Stimulated activated CD4-positive, alpha-beta T cell treated with anti-CD3 and anti-CD28 coated beads, Interleukin-4, amount 100 ng/mL, for 4 hours (primary cell): ENCODE results near the gene FAM153A.
"Not testable (repeated sequence)": the region's sequence is repeated elsewhere in the genome, so short reads cannot be mapped to it uniquely, and the experiment has no call there.

Experiments used
- DNase-seq, 2 experiments: peaks; one replicate each; pipeline ENCODE4 v3.0.0-alpha.2; 2020

Gene FAM153A

DNA sequence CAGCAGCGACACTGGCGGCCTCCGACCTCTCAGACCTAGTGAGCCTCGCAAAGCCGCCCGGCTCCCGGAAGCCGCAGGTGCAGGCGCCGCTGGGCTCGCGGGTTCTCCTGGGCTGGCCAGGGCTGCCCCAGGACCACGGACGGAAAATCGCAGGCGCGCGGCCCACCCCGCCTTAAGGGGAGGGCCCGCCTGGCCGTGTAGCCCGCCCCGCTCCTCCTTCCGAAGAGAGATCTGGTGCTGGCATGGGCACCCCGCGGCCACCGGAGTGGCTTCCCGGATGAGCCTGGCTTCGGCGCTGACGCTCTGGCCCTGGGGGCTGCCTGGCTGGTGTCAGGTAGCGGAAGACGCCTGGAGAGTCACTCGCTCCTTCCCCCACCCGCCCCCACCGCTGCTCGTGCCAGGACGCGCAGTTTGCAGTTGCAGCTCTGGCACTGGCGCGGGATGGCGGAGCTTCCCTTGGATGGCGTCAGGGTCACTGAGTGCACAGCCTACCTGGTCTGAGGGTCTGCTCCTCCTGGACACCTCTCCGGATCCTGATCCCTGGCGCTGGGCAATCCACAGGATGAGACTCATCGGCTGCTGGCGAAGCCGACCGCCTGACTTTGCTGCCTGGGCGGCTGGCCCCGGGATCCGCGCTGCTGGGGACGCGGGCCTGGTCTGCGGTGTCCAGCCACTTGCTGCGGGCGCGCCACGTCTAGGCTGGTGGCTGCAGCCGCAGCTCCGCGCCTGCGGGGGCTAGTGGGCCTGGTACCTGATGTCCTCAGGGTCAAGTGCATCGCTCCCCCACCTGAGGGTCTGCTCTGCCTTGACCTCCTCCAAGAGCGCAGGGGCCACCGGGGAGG lies at the start of gene FAM153A:
Gene FAM153A (minus strand): TSS at position 108 of the 842 bp plus-strand sequence.
- not testable (repeated sequence) for DNase-seq

DNA sequence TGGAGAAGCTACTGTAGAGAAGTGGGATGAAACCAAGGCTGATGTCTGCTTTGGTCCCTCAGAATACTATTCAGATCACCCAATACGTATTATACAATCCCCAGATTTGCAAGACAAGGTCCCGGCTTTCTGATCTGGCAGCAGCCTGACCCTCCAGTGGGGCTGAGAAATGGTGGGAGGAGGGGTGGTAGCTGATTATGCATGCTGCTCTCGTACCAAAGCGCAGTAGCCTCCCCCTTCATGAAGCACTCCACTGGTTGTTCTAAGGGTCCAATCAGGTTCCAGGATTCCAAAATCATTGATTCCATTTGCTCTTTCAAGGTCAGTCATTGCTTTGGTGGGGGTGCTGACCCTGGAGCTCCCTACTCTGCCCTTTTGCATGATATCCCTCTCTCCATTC lies 49.6 kb upstream of the FAM153A start:
- DNase-seq: not testable (repeated sequence)

DNA sequence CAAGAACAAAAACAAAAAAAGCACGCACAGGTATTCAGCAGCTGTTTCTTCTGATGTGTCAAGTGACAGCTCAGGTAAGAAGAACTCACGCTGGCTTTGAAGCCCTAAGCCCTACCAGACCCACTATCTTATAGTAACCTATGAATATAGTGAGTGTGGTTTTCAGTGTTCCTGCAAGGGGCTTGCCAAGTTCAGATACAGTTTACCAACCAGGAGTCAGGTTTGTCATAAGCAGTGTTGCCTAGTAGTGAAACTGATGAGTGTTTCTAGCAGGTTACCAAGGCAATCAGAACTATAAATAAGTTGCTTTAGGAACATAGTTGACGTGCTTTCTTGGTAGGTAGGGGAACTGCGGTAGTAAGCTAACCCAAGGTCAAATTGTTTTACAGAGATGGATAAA lies 43.4 kb upstream of the FAM153A start:
- DNase-seq: not testable (repeated sequence)

DNA sequence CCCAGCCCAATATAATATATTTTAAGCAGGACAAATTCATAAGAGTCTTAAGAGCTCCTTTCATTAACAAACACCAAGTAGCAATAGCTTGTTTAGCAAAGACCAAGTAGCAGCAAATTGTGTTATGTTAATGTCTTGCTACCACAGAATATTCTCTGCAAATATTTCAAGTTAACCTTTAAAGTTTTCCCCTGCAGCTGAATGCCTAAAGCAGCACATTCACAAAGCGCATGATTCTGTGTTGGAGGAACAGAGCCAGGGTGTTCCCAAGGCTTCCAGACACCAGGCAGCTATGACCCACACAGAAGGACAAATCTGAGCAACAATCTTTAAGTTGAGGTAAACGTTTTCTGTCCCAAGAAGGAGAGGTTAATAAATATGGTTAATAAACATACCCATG lies 42.1 kb upstream of the FAM153A start:
- not testable (repeated sequence) for DNase-seq

DNA sequence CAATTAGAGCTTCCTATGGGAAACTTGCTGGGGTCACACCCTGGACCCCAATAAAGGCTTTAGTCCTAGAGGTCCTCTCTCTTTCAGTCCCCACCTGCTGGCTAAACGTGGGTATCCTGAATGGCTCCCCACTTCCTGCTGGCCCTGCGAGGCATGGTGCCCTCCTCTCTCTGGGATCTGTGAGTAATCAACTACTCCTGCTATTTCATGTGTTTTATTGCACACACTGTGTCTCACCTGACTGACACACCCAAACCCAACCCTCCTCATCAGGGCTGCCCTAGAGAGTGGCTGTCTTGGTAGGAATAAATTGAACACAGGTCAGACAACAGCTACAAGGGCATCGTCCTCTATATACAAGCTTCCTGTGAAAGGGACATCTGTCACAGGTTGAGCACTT lies 39.8 kb upstream of the FAM153A start:
- not testable (repeated sequence) for DNase-seq

DNA sequence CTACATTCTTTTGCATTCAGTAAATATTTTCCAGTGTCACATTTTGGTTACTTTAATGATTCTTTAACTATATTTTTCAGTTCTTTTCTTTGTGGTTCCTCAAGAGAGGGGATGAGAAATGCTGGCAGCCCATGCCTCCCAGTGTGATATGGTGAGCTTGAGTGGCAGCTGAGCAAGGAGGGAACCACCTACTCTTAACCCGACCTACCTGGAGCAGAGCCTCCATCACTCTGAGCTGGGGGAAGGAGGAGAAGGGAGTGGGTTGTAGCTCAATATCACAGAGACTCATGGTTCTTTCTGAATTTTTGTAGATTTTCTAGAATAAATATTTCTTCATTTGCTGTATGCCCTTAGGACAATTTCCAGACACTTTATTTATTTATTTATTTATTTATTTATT lies 37.0 kb upstream of the FAM153A start:
- not testable (repeated sequence) for DNase-seq

DNA sequence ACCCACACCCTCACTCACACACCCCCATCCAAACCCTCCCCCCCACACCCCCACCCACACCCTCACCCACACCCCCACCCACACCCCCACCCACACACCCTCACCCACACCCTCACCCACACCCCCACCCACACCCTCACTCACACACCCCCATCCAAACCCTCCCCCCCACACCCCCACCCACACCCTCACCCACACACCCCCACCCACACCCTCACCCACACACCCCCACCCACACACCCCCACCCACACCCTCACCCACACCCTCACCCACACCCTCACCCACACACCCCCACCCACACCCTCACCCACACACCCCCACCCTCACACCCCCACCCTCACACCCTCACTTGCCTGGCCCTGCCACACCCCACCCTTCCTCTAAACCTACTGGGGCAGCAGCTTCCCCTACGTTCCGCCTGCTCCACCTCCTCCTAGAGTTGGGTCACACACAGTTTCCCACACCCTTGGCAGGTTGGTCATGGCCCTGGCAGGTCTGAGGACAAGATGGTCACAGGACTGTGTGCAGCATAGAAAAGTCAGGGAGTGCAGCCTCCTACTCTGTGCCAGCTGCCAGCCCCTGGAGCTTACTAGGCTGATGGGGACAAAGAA lies 30.2 kb upstream of the FAM153A start:
- not testable (repeated sequence) for DNase-seq

DNA sequence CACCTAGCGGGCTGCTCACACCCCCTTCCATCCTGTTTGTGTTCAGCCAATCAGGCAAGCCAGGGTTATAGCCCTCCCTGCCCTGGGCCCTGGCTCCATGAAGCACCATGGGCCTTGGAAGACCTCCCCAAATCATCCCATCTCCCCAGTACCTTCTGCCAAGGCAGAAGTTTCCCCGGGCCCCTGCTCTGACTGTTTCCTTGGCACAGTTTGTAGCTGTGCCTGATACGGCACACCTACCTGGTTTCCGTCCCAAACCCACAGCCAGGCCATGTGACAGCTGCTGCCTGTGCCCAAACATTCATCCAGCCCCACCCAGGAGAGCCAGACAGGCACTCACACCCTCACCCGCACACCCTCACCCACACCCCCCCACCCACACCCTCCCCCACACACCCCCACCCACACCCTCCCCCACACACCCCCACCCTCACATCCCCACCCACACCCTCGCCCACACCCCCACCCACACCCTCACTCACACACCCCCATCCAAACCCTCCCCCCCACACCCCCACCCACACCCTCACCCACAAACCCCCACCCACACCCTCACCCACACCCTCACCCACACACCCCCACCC lies 29.6 kb upstream of the FAM153A start:
- peak in 1 of 2 experiments; percentile 6 for DNase-seq

DNA sequence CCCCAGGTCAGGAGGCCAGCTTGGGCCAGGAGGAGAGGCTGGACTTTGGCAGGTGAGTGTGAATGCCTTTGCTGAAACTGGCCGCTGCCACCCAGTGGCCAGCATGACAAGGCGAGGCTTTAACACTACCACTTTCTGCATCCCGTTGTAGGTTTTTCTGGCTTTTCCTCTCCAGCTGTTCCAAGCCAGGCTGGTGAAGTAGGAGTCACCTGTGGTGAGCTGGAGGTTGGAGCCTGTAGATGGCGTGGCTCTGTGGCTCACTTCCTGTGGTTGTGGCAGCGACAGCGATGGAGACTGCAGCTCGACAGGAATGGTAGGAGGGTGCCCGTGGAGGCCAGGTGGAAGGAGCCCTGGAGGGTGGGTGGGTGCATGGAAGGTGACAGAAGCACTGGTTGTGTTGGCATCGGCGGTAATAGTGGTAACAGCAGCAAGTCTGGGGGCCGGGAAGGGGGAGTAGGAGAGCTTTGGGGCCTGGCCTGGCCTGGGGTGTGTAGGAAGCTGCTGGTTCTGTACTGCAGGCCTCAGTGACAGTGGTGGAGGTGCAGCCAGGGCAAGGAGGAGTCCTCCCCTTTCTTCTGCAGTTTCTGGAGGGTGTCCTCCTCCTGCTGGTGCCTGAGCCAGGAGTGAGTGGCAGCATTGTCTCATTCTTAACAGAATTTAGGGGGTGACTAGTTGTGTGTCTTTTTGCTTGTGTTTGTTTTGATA lies 26.7 kb upstream of the FAM153A start:
- DNase-seq: peak in 1 of 2 experiments; percentile 16

DNA sequence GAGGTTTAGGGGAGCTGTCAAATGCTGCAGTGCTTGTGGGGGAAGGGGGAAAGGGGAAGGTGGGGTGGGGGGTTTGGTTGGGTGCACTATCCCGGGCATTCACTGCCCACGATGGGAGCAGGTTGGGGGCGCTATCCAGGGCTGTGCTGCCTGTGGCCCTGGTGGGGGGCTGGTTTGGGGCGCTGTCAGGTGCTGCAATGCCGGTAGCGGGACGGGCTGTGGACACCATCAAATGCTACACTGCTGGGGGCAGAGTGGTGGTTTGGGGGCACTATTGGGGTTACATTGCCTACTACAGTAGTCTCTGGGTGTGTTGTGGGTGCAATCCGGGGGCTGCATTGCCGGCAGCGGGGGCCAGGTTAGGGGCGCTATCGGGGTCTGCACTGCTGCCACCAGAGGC lies 25.7 kb upstream of the FAM153A start:
- DNase-seq: not testable (repeated sequence)

DNA sequence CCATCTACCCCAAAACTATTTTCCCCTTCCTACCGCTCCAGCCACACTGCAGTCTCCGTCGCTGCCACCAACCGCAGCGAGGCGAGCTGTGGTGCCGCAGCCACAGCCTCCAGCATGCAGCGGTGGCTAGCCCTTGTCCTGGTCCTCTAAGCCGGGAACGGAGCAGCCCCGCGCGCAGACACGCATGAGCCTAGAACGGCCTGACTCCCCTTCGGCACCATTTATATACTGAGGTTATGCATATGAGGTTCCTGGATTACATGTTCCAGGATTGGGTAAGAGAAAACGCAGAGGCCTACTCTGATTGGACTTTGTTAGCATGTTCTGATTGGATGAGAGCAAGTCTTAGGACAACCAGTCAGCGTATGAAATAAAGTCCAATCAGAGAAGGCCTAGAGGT lies 24.6 kb upstream of the FAM153A start:
- DNase-seq: not testable (repeated sequence)

DNA sequence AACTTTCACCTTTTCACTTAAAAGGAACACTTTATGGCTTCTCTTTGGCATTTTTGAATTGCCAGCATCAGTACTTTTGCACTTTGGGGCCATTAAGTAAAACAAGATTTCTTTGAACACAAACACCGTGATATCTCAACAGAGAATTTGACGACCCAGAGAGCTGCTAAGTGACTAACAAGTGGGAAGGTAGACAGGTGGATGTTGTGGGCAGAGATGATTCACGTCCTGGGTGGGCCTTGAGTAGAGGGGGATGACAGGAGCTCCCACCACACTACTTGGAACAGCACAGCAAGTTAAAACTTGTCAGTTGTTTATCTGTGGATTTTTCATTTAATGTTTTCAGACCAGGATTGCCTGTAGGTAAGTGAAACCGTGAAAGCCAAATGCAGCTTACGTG lies 18.7 kb upstream of the FAM153A start:
- peak in 1 of 2 experiments; percentile 62 for DNase-seq

DNA sequence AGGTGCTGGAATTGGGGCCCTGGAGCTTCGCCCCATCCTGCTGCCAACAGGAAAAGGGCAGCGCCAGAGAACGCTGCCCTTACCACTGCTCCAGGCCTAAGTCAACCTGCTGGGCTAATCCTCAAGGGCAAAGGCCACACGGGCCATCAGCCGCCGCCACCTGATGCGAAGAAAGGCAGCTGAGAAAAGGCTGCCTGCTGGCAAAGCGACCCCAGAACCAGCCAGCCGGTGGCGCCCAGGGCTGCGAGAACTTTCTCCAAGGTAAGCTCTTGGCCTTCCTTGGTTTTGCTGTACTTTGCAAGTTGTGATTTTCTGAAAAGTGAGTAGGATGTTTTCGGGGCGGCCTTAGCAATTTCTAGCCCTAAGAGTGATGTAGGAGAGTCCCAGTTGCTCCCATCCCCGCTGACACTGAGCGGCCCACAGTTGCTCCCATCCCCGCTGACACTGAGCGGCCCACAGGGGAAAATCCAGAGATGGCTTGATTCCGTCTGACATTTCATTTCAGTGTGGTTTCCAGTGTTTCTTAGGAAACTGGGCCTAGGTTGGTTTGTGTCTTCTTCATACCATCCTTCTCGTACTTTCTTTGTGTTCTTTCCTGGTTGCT lies 15.6 kb upstream of the FAM153A start:
- not testable (repeated sequence) for DNase-seq

DNA sequence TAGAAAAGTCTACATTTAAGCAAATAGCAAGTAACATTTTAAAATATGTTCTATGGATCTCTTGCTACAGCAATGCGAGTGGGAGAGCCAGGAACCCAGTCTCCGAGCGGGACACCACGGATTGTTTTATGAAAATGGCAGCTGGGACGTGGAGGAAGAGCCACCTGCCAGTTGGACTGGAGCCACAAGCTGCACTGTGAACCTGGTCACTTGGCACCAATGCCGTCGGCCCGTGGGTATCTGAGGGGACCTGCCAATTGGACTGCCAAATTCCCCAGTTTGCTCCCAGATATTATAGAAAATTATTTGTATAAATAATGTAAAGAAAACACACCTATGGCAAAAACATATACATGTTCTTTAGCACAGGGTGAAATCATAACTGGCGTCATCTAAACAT lies 10.6 kb upstream of the FAM153A start:
- not testable (repeated sequence) for DNase-seq

DNA sequence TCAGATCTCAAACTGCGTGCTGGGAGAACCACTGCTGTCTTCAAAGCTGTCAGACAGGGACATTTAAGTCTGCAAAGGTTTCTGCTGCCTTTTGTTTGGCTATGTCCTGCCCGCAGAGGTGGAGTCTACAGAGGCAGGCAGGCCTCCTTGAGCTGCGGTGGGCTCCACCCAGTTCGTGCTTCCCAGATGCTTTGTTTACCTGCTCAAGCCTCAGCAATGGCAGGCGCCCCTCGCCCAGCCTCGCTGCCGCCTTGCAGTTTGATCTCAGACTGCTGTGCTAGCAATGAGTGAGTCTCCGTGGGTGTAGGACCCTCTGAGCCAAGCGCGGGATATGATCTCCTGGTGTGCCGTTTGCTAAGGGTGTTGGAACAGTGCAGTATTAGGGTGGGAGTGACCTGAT lies 8.9 kb upstream of the FAM153A start:
- not testable (repeated sequence) for DNase-seq

DNA sequence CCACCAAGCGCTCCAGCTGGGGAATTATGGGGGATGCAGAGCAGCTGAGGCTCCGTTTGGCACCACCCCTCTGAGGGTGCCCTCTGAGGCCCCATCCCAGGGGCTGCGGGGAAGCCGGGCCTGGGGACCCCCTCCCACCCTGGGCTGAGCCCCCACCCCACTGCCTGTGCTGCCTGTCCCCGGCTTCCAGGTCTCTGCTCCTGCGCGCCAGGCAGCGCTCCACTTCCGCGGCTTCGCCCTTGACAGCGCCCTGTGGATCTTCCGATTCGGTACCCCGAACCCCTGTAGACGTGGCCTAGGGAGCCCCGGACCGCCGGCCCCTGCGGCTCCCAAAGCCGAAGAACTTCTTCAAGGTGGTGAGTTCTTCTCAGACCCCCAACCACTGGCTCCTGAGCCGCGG lies 530 bp downstream of the FAM153A start:
- DNase-seq: not testable (repeated sequence)

DNA sequence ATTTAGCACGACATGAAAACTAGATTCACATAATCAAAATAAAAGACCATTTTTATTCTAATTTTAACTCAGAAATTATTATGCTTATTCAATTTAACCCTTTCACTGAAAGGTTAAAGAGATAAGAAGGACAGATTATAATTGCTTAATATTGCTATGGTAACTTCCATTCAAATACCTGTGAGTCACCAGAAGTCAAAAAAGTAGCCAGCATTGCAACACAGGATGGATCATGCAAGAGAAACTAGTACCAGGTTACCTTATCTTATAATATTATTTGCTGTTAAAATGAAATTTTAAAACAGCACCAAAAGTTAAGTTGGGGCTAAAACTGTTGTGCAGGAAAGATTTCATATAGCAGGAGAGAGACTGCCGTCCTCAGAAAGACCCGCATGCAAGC lies 11.5 kb downstream of the FAM153A start:
- not testable (repeated sequence) for DNase-seq

DNA sequence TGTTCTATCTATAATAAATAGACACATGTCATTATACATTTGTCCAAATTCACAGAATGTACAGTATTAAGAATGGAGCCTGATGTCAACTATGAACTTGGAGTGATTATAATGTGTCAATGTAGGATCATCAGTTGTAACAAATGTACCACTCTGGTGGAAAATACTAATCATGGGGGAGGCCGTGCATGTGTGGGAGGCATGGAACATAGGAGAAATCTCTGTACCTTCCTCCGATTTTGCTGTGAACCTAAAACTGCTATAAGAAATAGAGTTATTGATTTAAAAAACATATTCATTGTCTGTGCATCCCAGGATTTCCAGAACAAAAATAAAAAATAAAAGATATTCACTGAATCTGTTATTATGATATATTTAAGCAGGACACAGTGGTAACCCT lies 12.1 kb downstream of the FAM153A start:
- peak in 1 of 2 experiments; percentile 67 for DNase-seq

DNA sequence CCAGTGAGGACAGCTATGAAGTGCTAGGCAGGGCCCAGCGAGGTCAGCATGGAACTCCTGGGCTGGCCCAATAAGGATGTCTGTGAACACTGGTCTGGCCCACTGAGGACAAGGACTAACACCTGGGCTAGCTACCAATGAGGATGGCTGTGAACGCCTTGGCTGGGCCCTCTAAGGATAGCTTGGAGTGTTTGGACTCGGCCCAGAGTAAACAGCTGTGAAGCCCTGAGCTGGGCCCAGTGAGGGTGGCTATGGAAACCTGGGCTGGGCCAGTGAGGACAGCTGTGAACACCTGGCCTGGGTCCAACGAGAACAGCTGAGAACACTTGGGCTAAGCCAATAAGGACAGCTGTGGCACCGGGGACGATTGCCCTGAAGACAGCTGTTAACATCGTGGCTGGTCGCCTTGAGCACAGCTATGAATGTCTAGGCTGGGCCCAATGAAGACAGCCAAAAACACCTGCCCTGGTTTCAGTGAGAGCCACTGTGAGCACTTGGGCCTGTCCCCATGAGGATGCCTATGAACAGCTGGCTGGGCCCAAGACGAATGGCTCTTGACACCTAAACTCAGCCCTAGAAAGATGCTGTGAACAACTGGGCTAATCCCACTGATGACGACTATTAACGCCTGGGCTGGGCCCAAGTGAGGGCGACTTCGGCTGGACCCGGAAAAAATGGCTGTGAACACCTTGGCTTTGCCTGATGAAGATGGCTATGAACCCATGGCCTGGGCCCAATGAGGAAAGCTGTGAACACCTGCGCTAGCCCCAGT lies 18.8 kb downstream of the FAM153A start:
- DNase-seq: not testable (repeated sequence)

DNA sequence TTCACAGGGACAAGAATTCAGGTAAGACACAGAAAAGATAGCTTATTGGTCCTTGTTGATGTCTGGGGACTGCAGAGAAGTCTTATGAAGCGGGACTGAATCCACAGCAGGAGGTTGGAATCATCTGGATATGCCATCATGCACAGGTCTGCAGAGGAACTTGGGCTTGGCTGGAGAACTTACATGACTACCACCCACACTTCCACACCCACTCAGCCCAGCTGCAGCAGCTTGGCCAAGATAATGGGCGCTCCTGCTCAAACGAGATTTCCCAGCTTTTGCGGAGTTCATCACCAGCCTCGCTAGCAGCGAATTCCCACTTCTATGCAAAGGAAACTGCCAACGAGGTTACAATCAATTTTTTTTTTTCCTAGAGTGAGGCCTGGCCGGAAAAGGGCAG lies 21.7 kb downstream of the FAM153A start:
- not testable (repeated sequence) for DNase-seq

DNA sequence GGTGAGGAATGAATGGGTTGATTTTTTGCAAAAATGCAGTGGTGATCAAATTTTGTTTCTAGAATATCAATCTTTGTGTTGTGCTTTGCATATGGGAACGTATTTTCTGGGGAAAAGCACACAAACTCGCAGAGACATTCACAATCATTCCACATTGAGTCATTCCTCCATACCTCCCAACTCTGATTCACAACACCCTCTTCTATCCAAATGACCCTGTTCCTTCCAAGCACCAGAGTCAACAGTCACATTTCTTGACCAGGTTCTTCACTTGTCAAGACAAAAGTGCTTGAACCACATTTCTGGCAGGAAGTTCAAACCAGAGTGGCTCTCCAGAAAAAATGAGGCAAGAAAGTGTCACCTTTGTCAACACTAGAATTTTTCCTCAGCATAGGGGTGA lies 35.3 kb downstream of the FAM153A start:
- DNase-seq: not testable (repeated sequence)

DNA sequence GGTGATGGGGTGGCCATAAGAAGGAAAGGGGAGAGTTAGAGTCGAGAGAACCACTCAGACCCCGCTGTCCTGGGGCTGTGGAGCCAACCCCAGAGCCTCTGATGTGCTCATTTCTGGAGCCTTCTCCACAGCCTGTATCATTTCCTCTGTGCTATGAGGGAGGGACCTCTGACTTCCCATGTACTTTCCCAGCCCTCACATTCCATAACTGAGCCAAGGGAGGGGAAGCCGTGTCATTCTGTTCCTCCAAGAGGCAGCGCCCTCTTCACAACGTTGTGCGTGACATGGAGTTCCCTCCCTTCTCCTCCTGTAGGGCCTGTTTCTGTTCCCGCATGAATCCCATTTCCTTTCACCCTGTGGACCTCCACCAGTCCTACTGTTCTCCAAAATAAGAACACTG lies 57.8 kb downstream of the FAM153A start:
- DNase-seq: not testable (repeated sequence)
